ENCODE data around the gene SPATA31C1.
"Not testable (repeated sequence)": the region's sequence is repeated elsewhere in the genome, so short reads cannot be mapped to it uniquely, and the experiment has no call there.

Gene SPATA31C1

GRCh38 chr9:87938336-87938735 is 20.6 kb downstream of the SPATA31C1 start:
- DNase-seq (ENCODE audit: low read depth in 1 of 2, low spot score in 1 of 2); H3K27me3 ChIP-seq (ENCODE audit: insufficient read depth, poor library complexity, severe bottlenecking); H3K4me3 ChIP-seq (replicated peaks; ENCODE audit: insufficient read depth, low read length); H3K27ac ChIP-seq (replicated peaks): not testable (repeated sequence)

GRCh38 chr9:87939096-87939495 is 21.3 kb downstream of the SPATA31C1 start:
- not testable (repeated sequence) for DNase-seq (ENCODE audit: low read depth in 1 of 2, low spot score in 1 of 2); H3K27ac ChIP-seq (replicated peaks); H3K4me3 ChIP-seq (replicated peaks; ENCODE audit: insufficient read depth, low read length); H3K27me3 ChIP-seq (ENCODE audit: insufficient read depth, poor library complexity, severe bottlenecking)

- H3K4me3 ChIP-seq (replicated peaks; ENCODE audit: insufficient read depth, low read length): no peak overlapping the region
- TF ChIP-seq CTCF (IDR thresholded peaks at IDR 0.05; ENCODE audit: insufficient read depth, low read length) (no peak), SPI1 (IDR thresholded peaks at IDR 0.05; ENCODE audit: borderline replicate concordance, low read depth) (peak; percentile 35; the same call in 1 of the 2 replicates), REST (IDR thresholded peaks at IDR 0.05; ENCODE audit: insufficient replicate concordance, low read depth) (no peak), POLR2AphosphoS5 (IDR thresholded peaks at IDR 0.05; ENCODE audit: low read depth) (no peak), GABPA (IDR thresholded peaks at IDR 0.05; ENCODE audit: low read depth) (no peak)
- DNase-seq (ENCODE audit: low read depth in 1 of 2, low spot score in 1 of 2): peak in 1 of 2 experiments; percentile 49
- H3K27me3 ChIP-seq (ENCODE audit: insufficient read depth, poor library complexity, severe bottlenecking): peaks cover 16% of the 10 kb centered on the region
- H3K27ac ChIP-seq (replicated peaks): no peak overlapping the region
Measured at GRCh38 chr9:87944096-87944495, 26.3 kb downstream of the SPATA31C1 start.

- no peak for TF ChIP-seq REST (IDR thresholded peaks at IDR 0.05; ENCODE audit: insufficient replicate concordance, low read depth)
- TF ChIP-seq POLR2AphosphoS5 (IDR thresholded peaks at IDR 0.05; ENCODE audit: low read depth): no peak
- no peak for TF ChIP-seq SPI1 (IDR thresholded peaks at IDR 0.05; ENCODE audit: borderline replicate concordance, low read depth)
- TF ChIP-seq CTCF (IDR thresholded peaks at IDR 0.05; ENCODE audit: insufficient read depth, low read length): no peak
- TF ChIP-seq GABPA (IDR thresholded peaks at IDR 0.05; ENCODE audit: low read depth): no peak
- Histone ChIP-seq H3K27ac (replicated peaks) (no peak overlapping the region), H3K27me3 (ENCODE audit: insufficient read depth, poor library complexity, severe bottlenecking) (peaks cover 16% of the 10 kb centered on the region), H3K4me3 (replicated peaks; ENCODE audit: insufficient read depth, low read length) (no peak overlapping the region)
- DNase-seq (ENCODE audit: low read depth in 1 of 2, low spot score in 1 of 2): no peak
Measured at GRCh38 chr9:87944682-87945081, 26.9 kb downstream of the SPATA31C1 start.

- TF ChIP-seq SPI1 (IDR thresholded peaks at IDR 0.05; ENCODE audit: borderline replicate concordance, low read depth) (no peak), GABPA (IDR thresholded peaks at IDR 0.05; ENCODE audit: low read depth) (no peak), REST (IDR thresholded peaks at IDR 0.05; ENCODE audit: insufficient replicate concordance, low read depth) (no peak), POLR2AphosphoS5 (IDR thresholded peaks at IDR 0.05; ENCODE audit: low read depth) (no peak), CTCF (IDR thresholded peaks at IDR 0.05; ENCODE audit: insufficient read depth, low read length) (no peak)
- no peak for DNase-seq (ENCODE audit: low read depth in 1 of 2, low spot score in 1 of 2)
- no peak overlapping the region for H3K27ac ChIP-seq (replicated peaks)
- H3K4me3 ChIP-seq (replicated peaks; ENCODE audit: insufficient read depth, low read length): no peak overlapping the region
- peaks cover 14% of the 10 kb centered on the region for H3K27me3 ChIP-seq (ENCODE audit: insufficient read depth, poor library complexity, severe bottlenecking)
Measured at GRCh38 chr9:87950296-87950695, 32.5 kb downstream of the SPATA31C1 start.
